GM18505 (cell line): ENCODE results near the gene UBE2J2.

Experiments
- ATAC-seq: cut with Tn5 transposase; IDR thresholded peaks from one replicate; pipeline ENCODE4 v1.9.1; 2021; ENCODE audit not compliant: unreplicated experiment
- POLR2A ChIP-seq: IDR thresholded peaks from 4 replicates; pipeline ENCODE4 v1.6.1; 2011; ENCODE audit warnings: borderline replicate concordance; ENCODE audit not compliant: insufficient read depth, insufficient read length; ENCODE audit errors: extremely low read depth

The UBE2J2 gene

DNA sequence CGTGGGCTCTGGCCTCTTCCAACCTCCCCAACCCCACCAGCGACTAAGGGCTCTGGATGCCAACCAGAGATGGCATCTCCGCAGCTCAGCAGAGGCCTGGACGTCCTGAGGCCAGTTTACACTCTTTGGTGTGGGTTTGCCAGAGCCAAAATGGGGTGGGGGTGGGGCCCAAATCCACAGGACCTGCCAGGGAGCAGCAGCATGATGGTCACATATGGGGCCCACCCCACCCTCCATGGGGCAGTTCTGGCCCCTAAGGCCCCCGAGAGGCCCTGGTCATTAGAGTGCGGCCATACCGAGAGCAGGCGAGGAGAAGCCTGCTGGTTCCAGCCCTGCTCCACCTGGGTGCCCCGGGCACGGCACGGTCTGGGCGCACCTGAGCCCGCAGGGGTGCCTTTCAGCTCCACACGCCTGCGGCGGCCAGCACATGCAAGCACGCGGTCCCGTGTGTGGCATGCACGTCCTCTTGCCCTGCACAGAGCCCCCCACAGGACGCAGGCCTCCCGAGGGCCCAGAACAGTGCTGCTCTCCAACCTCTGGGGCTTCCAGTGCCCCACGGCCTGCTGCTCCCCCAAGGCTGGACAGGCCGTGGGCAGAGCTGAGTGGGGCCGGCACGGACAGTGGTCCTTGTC, 31.9 kb downstream of the UBE2J2 start:
- no peak for ATAC-seq
- TF ChIP-seq POLR2A, result no peak

DNA sequence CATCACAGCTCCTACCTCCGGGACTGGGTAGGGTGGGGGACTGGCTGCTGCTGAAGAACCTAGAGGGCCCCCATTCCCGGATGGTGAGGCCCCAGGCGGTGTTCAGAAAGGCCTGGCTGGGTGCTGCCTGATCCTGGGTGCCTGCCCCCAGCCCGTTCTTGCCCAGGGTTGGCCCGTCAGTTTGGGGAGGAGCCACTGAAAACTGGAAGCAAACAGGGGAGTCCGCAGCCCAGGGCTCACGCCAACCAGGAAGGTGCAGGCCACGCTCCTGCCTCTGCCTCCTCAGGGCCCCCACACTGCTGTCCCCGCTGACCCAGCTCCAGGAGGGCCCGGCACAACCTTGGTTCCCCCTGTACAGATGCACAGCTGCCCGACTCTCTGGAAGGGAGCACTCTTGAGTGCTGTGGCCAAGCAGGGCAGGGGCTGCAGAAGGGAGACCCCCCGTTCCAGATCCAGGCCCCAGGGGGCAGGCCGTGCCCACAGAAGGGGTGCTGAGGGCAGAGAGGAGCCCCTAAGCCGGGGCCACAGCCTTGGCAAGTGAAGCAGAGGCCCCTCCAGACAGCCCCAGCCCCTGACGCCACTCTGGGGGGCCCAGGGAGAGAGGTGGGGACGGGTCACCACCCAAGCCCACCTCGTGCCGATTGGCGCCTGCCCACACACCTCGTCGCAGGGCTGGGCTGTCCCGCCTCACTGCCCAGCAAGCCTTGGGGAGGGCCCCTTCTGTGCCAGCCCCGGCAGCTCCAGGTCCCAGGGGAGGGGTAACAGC, 32.6 kb downstream of the UBE2J2 start:
- no peak for ATAC-seq
- no peak for TF ChIP-seq POLR2A

DNA sequence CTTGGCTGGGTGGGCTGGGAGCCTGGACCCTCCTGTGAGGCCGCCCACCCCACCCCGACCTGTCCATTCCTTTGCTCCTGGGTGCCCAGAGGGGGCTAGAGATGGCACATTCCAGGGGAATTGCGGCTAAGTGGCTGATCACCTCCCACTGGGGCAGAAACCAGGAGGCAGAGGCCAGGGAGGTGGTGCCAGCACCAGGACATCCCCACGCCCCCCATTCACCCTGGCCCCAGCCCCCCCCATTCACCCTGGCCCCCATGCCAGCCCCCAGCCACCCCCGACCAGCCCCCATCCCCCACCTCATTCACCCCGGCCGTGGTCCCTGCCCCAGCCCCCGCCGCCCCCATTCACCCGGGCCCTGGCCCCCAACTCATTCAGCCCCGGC, 33.3 kb downstream of the UBE2J2 start:
- TF ChIP-seq POLR2A, result no peak
- ATAC-seq, result no peak

DNA sequence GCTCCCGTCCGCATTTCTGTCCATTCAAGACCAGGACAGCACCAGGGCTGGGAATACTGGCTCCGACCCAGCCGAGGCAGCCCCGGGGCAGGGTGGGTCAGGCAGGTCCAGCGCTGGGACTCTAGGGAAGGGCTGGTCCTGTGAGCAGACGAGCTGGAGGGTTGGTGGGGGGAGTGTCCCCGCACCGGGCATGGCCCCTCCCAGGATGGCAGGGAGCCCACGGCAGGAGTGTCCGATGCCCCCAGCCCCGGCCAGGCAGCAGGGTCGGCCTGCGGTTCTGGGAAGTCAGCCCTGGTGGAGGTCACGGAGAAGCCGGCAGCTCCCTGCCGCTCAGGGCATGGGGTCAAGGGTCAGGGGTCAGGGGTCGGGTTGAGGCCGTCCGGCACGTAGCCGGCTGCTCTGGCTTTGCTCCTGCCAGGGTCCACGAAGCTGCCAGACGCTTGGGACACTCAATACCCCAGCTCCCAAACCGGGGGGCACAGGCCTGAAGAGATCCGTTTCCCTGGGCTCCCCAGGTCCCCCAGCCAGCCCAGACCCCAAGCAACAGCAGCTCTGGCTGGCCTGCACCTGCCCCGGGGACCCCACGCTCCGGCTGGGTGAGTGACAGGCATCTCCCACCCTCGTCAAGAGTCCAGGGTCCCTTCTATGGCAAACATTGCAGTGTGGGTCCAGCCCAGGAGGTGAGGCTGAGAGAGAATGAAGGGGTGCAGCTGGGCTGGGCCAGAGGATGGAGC, 33.9 kb downstream of the UBE2J2 start:
- no peak for TF ChIP-seq POLR2A
- ATAC-seq, result no peak

DNA sequence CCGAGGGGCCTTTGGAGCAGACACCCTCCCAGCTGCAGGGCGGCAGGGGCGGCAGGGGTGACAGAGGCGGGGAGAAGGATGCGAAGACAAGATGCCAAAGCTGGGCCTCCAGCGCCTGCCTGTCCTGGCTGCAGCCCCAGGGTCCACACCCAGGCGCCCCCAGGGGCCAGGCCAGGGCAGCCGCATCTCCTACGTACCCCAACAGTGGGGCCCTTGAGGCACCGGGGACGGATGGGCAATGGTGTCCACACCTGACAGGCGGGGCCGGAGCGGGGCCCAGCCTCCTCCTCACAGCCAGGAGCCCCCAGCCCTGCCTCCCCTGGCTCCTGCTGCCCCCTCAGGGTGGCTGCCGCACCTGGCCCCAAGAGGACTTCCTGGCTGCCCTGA, 34.4 kb downstream of the UBE2J2 start:
- ATAC-seq, result no peak
- no peak for TF ChIP-seq POLR2A

DNA sequence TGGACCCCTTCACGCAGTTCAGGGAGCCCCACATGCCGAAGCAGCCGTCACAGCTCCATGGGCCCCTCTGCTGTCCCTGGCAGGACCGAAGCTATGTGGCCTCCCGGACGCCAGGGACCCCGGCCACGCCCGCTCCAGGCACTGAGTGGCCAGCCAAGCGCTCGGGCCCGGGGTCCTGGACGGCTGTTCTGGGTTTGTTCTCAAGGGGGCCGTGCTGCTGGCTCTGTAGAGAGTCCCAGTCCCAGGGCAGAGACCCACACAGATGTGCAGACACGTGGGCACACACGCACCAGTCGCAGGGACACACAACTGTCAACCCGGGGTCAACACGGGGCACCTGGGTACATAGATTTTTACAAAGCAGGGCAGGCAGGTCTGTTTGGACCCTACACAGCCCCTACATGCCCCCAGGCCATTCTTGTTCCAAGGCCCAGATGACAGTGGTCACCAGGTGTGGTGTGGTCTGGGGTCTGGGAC, 34.9 kb downstream of the UBE2J2 start:
- no peak for ATAC-seq
- TF ChIP-seq POLR2A, result no peak

DNA sequence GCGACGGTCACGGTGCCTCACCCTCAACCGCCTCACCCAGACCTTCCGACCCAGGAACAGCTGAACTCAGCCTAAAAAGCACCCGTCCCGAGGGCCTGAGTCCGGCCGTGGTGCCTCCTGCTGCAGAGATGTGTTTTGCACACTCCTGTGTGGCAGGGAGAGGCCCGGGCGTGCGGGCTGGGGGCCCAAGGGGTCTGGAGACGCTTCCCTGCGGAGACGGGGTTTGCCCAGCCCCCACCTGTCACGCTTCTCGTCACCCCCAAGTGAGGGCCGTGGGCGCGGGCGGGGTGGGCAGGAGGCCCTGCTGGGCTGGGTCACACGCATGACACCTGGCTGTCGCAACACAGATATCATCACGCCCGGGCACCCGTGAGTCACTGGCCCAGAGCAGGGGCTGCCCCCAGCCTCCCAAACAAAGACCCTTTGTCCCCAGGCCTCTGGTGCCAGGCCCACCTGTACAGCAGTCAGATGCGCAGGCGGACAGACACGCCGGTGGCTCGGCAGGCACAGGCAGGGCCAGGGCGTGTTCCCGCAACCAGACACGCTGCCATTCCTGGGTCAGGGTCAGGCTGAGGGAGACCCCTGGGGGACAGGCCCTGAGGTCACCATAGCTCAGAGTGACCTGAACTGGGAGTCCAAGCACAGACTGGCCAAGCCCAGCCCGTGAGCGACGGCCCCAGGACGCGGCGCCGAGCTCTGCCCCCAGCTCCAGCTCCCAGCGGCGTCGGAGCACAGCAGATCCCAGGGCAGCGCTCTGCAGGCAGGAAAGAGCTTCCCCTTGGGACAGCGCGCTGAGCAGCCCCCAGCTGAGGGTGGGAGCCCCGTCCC, 35.6 kb downstream of the UBE2J2 start:
- ATAC-seq, result no peak
- TF ChIP-seq POLR2A, result no peak

DNA sequence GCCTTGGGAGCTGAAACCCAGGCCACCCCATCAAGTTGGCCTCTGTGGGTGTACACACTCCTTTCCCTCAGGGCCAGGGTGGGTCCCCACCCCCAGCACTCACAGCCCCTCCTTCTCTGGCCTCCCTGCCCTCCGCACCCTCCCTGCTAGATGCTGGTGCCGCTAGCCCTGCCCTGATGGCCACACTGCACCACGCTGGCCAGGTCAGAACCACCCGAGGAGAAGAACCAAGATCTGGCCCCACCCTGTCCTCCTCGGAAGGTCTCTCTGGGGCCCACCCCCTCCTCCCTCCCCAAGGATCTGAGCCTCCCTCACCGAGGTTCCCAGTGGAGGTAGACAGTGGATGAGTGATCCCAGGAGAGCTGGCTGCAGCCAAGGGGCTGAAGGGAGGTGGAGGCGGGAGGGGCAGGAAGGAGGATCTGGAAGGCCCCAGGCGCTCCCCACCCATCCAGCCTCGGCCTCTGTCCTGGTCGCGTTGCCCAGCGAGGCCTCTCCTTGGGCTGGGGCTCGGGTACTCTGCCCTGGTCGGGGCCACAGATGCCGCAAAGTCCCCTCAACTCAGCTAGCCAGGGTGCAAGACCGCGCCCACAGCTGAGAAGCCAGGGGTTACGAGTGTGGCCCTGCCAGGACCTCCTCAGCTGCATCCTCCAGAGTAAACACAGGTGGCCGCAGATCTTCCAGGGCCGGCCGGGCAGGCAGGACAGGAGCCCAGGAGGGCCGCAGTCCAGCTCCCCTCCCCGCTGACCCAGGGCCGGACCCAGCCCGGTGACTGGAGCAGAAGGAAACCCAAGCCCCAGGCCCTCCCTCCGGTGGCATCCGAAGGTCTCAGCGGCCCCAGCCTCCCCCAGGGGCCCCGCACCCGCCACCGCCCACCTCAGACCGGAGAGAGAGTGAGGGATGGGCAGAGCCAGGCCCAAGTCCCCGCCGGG, 36.4 kb downstream of the UBE2J2 start:
- TF ChIP-seq POLR2A, result no peak
- ATAC-seq, result no peak

DNA sequence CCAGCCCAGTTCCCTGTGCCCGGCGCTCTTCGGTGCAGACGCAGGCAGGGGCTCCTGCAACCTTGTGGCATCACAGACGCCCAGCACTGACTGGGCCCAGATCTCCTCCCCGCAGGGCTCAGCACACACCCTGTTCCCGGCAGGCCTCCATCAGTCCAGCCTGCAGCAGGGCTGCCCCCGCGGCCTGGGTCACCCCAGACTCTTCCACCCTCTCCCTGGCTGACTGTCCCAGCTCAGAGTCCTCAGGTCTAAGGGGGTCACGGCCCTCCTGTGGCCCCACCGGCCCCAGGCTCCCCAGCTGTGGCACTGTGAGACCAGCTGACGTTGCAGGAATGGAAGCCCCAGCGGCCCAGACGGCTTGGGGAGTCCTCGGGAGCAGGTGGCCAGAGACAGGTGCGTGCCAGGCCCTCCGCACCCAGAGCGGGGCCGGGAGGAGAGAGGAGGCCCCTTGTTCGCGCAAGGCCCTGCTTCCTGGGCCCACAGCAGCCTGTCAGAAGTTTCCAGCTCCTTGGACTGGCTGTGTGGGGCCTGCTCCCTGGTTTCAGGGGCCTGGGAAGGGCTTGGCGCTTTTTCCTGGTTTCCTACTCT, 37.4 kb downstream of the UBE2J2 start:
- no peak for TF ChIP-seq POLR2A
- no peak for ATAC-seq

DNA sequence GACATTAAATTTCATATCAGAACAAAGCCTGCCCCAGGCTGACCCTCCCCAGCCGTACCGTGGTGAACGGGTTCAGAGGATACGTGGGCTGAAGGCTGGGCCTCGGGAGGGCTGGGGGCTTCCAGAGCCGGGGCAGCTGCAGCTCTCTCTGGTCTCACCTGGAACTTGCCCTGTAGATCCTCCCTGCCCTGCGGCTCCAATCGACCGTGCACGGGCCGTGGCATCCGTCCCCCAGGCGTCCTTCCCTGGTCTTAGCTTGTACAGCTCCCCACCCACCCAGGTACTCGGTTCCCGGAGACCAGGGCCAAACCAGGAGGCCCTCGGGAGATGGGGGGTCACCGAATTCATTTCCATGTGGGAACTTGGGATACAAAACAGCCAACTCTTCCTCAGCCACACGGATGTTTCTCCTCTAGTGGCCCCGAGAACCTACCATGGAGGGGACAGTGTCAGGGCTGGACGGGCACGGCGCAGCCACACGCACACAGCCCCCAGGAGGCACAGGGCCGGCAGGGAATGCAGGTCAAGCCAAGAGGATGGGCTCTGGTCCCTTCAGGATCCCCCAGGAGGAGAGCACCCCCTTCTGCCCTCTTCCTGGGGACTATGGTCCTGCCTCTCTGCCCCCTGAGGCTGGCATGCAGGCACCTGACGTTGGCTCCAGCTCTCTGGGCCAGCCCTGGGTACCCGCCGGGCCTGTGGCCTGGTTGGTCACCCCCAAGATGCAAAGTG, 38.5 kb downstream of the UBE2J2 start:
- no peak for ATAC-seq
- no peak for TF ChIP-seq POLR2A

DNA sequence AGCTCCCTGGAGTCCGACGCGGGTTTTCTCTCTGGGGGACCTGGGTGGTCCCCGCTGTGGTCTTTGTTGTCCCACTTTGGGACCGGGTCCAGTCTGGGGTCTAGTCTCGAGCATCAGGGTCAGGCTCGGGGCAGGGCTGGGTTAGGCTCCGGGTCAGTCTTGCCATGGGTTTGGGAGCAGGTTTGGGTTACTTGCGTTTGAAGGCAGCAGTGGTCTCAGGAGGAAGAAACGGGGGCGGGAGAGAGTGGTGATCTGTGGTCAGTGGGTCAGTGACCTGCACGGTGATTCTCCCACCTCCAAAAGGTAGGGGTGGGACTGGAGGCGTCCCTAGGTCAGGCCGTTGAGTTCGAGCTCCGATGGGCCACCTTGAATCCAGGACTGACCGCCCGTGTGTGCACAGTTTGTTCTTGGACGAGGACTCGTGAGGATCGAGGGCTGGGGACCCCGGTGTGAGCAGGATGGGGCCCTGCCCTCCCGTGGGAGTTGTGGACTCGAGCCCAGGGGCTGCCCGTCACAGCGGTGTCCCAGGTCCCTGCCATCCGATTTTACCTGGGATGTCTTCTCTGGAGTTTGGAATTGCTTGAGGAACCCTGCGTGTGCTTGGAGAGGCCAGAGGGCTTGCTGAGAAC, 39.4 kb downstream of the UBE2J2 start:
- ATAC-seq, result no peak
- TF ChIP-seq POLR2A, result no peak
